Adrenal gland (tissue), 12 donors: ENCODE results near the gene KCNMA1. TPM values are rescaled to one million over a fixed set of nuclear protein-coding genes. Genes with fewer than 3 reads are reported as not detected.
"Not testable (repeated sequence)": the region's sequence is repeated elsewhere in the genome, so short reads cannot be mapped to it uniquely, and the experiment has no call there.

Experiments
- DNase-seq, 7 donors: peaks; one replicate each; pipeline ENCODE4 v3.0.0-alpha.2; 2019 to 2020
- H3K27ac ChIP-seq, 5 donors: fragments of 200-600 bp; sonication (generic) in 4 of 5; 1 replicate in 3 of 5; 2 replicates in 2 of 5; pipeline versions ENCODE4 v1.5.1 to v1.8.0; 2016 to 2020; ENCODE audit warnings: mild to moderate bottlenecking in 1 of 5
- H3K27me3 ChIP-seq: fragments of 200-600 bp; 2 replicates; pipeline ENCODE4 v1.8.0; 2021
- H3K36me3 ChIP-seq, 2 donors: fragments of 200-600 bp; replicated peaks in 1 of 2; 1 replicate in 1 of 2; 2 replicates in 1 of 2; pipeline versions ENCODE4 v1.5.1 to v1.8.0; 2018 to 2022
- H3K4me1 ChIP-seq, 2 donors: fragments of 200-600 bp; replicated peaks in 1 of 2; 1 replicate in 1 of 2; 2 replicates in 1 of 2; pipeline versions ENCODE4 v1.5.1 to v1.8.0; 2018 to 2021
- H3K4me3 ChIP-seq, 4 donors: fragments of 200-600 bp; sonication (generic) in 3 of 4; one replicate each; pipeline ENCODE4 v1.5.1; 2016 to 2018
- H3K9me3 ChIP-seq, 3 donors: fragments of 200-600 bp; sonication (generic) in 1 of 3; replicated peaks in 1 of 3; 1 replicate in 2 of 3; 2 replicates in 1 of 3; pipeline versions ENCODE4 v1.5.1 to v1.8.0; 2016 to 2021
- CTCF ChIP-seq, 6 experiments: fragments of 450-650 bp in 4 of 6; fragments of 200-600 bp in 2 of 6; sonication (generic) in 1 of 6; IDR thresholded peaks; 1 replicate in 5 of 6; 2 replicates in 1 of 6; pipeline versions ENCODE4 v1.5.1 to v1.8.0; 2016 to 2021; ENCODE audit warnings: antibody characterized with exemption in 6 of 6, mild to moderate bottlenecking in 2 of 6, moderate library complexity in 1 of 6
- POLR2A ChIP-seq, 2 donors: fragments of 450-650 bp; IDR thresholded peaks; one replicate each; pipeline ENCODE4 v1.6.1; 2017; ENCODE audit warnings: antibody characterized with exemption in 2 of 2, mild to moderate bottlenecking in 2 of 2, moderate library complexity in 1 of 2
- WGBS, 4 donors: extraction: QIAGEN DNeasy Blood & Tissue Kit in 2 of 4; methylation state at CpG; one replicate each; pipeline versions ENCODE4 v1.1.5 to v1.1.7; 2013 to 2017; 5-methylcytosine and 5-hydroxymethylcytosine counted together
- intact Hi-C, 2 donors: fragments of 100-400 bp; cut with DNase I; formaldehyde crosslinking; loops; one replicate each; pipeline versions ENCODE4 v1.14.1 to v1.15.0; 2022 to 2023
- polyA plus RNA-seq, 3 donors: library from polyadenylated mRNA; stranded (reverse); fragments of 200-250 nt in 2 of 3; fragments of 350-450 nt in 1 of 3; fragmentation: Illumina TruSeq in 1 of 3; extraction: RNeasy Lipid Tissue Mini Kit (QIAGEN cat#74804) in 1 of 3; gene quantifications; one replicate each; pipeline ENCODE4 v1.2.3, GENCODE V29; 2013 to 2014
- total RNA-seq, 9 donors: library from RNA; depleted of rRNA in 4 of 9; stranded (reverse); fragments of >200 nt in 4 of 9; fragments of 120-200 nt in 1 of 9; fragmentation: NEBNext Ultra II Directional in 1 of 9; extraction: Animal tissue kit (Norgen Biotek cat#: 25700) in 1 of 9; gene quantifications; one replicate each; pipeline versions ENCODE4 v1.1.0 to v1.2.4, GENCODE V29; 2013 to 2023
- donor health status: healthy with polysubstance abuse.
- donor health status: Bipolar disorder and iron deficiency.
- donor health status: DM: yes; HTN: yes; CAD: no.
- donor health status: DM: no; HTN: no; CAD: no.
- donor health status: DM: no; HTN: no; CAD: no.
- donor health status: DM: yes; HTN: yes; CAD: no.

Gene KCNMA1
- total and polyA plus RNA-seq, 12 donors: 6.4 to 37.7 (median 13.4) TPM

GRCh38 chr10:77520290-77520689 lies 117.3 kb downstream of the KCNMA1 start:
- 86 to 100% (median 90%) methylated on average over 1 of the region's 1 CpG for WGBS, 4 donors
- no peaks in the 10 kb centered on the region for H3K27me3 ChIP-seq
- no peak for DNase-seq
- no peak overlapping the region for H3K4me3 ChIP-seq
- no peak for TF ChIP-seq CTCF (IDR thresholded peaks at IDR 0.05)
- TF ChIP-seq POLR2A (IDR thresholded peaks at IDR 0.05): no peak
- H3K36me3 ChIP-seq: no peaks in the 10 kb centered on the region
- intact Hi-C loops: no loop called here
- no peaks in the 10 kb centered on the region for H3K4me1 ChIP-seq
- no peak overlapping the region for H3K27ac ChIP-seq
- no peaks in the 10 kb centered on the region for H3K9me3 ChIP-seq

- DNase-seq, intact Hi-C loops, H3K27me3 ChIP-seq, H3K27ac ChIP-seq, H3K9me3 ChIP-seq, H3K4me1 ChIP-seq, H3K36me3 ChIP-seq, H3K4me3 ChIP-seq: not testable (repeated sequence)
- 69 to 84% (median 77%) methylated on average over 2 of the region's 2 CpGs for WGBS, 4 donors
Measured at GRCh38 chr10:77519791-77520190, 117.8 kb downstream of the KCNMA1 start.

GRCh38 chr10:77518910-77519274 lies 118.7 kb downstream of the KCNMA1 start:
- no peak overlapping the region for H3K27ac ChIP-seq
- no peak overlapping the region for H3K4me3 ChIP-seq
- no peaks in the 10 kb centered on the region for H3K4me1 ChIP-seq
- intact Hi-C loops: no loop called here
- no peaks in the 10 kb centered on the region for H3K27me3 ChIP-seq
- TF ChIP-seq CTCF (IDR thresholded peaks at IDR 0.05): no peak
- TF ChIP-seq POLR2A (IDR thresholded peaks at IDR 0.05): no peak
- H3K9me3 ChIP-seq: no peaks in the 10 kb centered on the region
- peak in 1 of 7 donors; percentile 39 for DNase-seq
- 80 to 92% (median 85%) methylated on average over 6 of the region's 6 CpGs for WGBS, 4 donors
- H3K36me3 ChIP-seq: no peaks in the 10 kb centered on the region

- WGBS, 4 donors: 86 to 94% (median 93%) methylated on average over 5 to 7 of the region's 7 CpGs
- no peak overlapping the region for H3K4me3 ChIP-seq
- TF ChIP-seq POLR2A (IDR thresholded peaks at IDR 0.05) (no peak), CTCF (IDR thresholded peaks at IDR 0.05) (no peak)
- intact Hi-C loops: no loop called here
- no peaks in the 10 kb centered on the region for H3K27me3 ChIP-seq
- H3K9me3 ChIP-seq: no peaks in the 10 kb centered on the region
- DNase-seq: no peak
- H3K4me1 ChIP-seq: no peaks in the 10 kb centered on the region
- no peak overlapping the region for H3K27ac ChIP-seq
- H3K36me3 ChIP-seq: no peaks in the 10 kb centered on the region
Measured at GRCh38 chr10:77518241-77518909, 119.2 kb downstream of the KCNMA1 start.

- H3K4me3 ChIP-seq: no peak overlapping the region
- no peak for DNase-seq
- H3K9me3 ChIP-seq: no peaks in the 10 kb centered on the region
- 81 to 95% (median 88%) methylated on average over 8 of the region's 8 CpGs for WGBS, 4 donors
- H3K27me3 ChIP-seq: no peaks in the 10 kb centered on the region
- H3K27ac ChIP-seq: no peak overlapping the region
- H3K36me3 ChIP-seq: no peaks in the 10 kb centered on the region
- TF ChIP-seq POLR2A (IDR thresholded peaks at IDR 0.05) (no peak), CTCF (IDR thresholded peaks at IDR 0.05) (no peak)
- intact Hi-C loops: no loop called here
- no peaks in the 10 kb centered on the region for H3K4me1 ChIP-seq
Measured at GRCh38 chr10:77516575-77516974, 121.0 kb downstream of the KCNMA1 start.
